ENCODE measurements around the gene POLDIP2. TPM values are rescaled to one million over a fixed set of nuclear protein-coding genes. Genes with fewer than 3 reads are reported as not detected.

Gene POLDIP2
- total RNA-seq, 2 experiments from 2014 or later = 88.8 to 89.2 TPM

DNA sequence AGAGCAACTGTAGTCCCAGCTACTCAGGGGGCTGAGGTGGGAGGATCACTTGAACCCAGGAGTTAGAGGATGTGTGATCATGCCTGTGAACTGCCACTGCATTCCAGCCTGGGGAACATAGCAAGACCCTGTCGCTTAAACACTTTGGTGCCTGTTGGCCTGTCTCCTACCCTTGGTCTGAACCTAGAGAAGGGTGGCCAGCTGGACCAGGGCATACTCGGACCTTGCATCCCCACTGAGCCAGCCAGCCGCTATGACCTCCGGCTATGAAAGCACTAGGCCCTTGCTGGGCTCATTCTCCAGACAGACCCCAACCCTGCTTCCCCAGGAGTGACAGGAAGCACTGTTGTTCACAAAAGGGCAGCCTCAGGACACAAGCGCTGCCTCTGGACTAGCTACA lies 26.7 kb downstream of the POLDIP2 start:
- ChIA-PET POLR2A (interaction anchor here (0.8 to 1.2 kb wide), 2 partner anchors 13 to 35 kb away, joined by 3 read pairs; no protein-coding TSS in a partner anchor), CTCF (ENCODE audit: unreplicated experiment) (no interaction called here)
- no peak overlapping the region for H3K4me2 ChIP-seq (ENCODE audit: low read length)
- H2AFZ ChIP-seq (ENCODE audit: low read length) = no peak overlapping the region
- H3K4me3 ChIP-seq (ENCODE audit: low read depth, low read length, poor library complexity, severe bottlenecking) = no peak overlapping the region
- no peak for DNase-seq (ENCODE audit: low spot score)
- H3K79me2 ChIP-seq (ENCODE audit: insufficient read depth, low read depth, low read length) = peaks cover 5% of the 10 kb centered on the region; the same call in 1 of the 2 replicates
- intact Hi-C loops (cut with micrococcal nuclease; ENCODE audit: unreplicated experiment) = no loop called here
- TF ChIP-seq EZH2phosphoT487 (IDR thresholded peaks at IDR 0.05; ENCODE audit: borderline replicate concordance, low read depth, low read length) = no peak
- TF ChIP-seq, protein P1, sequence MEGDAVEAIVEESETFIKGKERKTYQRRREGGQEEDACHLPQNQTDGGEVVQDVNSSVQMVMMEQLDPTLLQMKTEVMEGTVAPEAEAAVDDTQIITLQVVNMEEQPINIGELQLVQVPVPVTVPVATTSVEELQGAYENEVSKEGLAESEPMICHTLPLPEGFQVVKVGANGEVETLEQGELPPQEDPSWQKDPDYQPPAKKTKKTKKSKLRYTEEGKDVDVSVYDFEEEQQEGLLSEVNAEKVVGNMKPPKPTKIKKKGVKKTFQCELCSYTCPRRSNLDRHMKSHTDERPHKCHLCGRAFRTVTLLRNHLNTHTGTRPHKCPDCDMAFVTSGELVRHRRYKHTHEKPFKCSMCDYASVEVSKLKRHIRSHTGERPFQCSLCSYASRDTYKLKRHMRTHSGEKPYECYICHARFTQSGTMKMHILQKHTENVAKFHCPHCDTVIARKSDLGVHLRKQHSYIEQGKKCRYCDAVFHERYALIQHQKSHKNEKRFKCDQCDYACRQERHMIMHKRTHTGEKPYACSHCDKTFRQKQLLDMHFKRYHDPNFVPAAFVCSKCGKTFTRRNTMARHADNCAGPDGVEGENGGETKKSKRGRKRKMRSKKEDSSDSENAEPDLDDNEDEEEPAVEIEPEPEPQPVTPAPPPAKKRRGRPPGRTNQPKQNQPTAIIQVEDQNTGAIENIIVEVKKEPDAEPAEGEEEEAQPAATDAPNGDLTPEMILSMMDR (conservative IDR thresholded peaks at IDR 0.05; ENCODE audit: low read length) = no peak
- no peaks in the 10 kb centered on the region for H3K9me3 ChIP-seq (ENCODE audit: low read length)
- no peak overlapping the region for H3K27ac ChIP-seq (ENCODE audit: low read depth, low read length, poor library complexity, severe bottlenecking)
- H4K20me1 ChIP-seq (ENCODE audit: insufficient read depth, low read length) = no peaks in the 10 kb centered on the region
- H3K36me3 ChIP-seq (ENCODE audit: insufficient read depth, low read length) = peaks cover 39% of the 10 kb centered on the region
- H3K4me1 ChIP-seq (ENCODE audit: insufficient read depth, low read length, poor library complexity, severe bottlenecking) = peaks cover 8% of the 10 kb centered on the region
- no peaks in the 10 kb centered on the region for H3K9me2 ChIP-seq (ENCODE audit: insufficient read depth, low read length)
- BruUV-seq (replicated peaks) = no TSS peak

DNA sequence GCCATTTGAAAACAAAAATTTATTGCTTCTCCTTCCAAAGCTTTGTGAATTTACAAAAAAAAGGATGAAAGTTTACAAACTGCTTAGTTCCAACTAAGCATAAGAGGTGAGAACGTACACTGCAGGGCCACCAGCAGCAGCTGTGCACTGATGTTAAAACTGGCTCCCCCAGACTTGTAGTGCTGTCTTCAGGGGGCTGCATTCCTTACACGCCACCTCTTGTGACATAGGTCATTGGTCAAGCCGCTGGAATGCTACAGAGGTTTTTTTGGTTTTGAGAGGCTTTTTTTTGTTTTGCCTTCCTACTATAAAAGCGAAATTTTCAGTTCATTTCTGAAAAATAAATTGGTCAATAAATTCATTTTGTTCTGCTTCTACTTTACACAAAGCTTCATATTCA lies 29.0 kb downstream of the POLDIP2 start:
- intact Hi-C loops (cut with micrococcal nuclease; ENCODE audit: unreplicated experiment) = no loop called here

DNA sequence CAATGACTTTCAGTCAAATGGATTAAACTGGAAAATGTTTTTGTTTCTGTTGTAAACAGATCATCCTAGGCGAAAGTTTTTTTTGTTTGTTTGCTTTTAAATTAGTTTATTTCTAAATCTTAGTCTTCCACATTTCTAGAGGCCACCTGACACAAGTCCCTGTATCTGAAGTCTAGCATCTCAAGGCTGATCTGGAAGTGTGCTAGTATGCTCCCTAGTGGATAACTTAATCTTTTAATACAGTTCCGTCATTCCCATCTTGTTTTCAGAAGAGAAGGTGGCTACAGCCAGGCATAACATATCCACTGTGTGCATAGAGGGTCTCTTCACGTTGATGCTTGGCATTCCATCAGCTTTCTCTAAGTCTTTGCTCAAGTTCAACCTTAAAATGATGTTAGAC lies 29.6 kb downstream of the POLDIP2 start:
- peaks cover 60% of the 10 kb centered on the region for H3K36me3 ChIP-seq (ENCODE audit: insufficient read depth, low read length)
- TF ChIP-seq, protein P1 (conservative IDR thresholded peaks at IDR 0.05; ENCODE audit: low read length) = peak; percentile 26; the same call in 1 of the 2 replicates
- no peak for TF ChIP-seq EZH2phosphoT487 (IDR thresholded peaks at IDR 0.05; ENCODE audit: borderline replicate concordance, low read depth, low read length)
- ChIA-PET CTCF (ENCODE audit: unreplicated experiment) (no interaction called here), POLR2A (interaction anchor here (0.7 kb wide), 1 partner anchor 72 kb away, joined by 3 read pairs; no protein-coding TSS in a partner anchor)
- intact Hi-C loops (cut with micrococcal nuclease; ENCODE audit: unreplicated experiment) = no loop called here
- H2AFZ ChIP-seq (ENCODE audit: low read length) = no peak overlapping the region
- peaks cover 10% of the 10 kb centered on the region for H3K4me1 ChIP-seq (ENCODE audit: insufficient read depth, low read length, poor library complexity, severe bottlenecking)
- H3K27ac ChIP-seq (ENCODE audit: low read depth, low read length, poor library complexity, severe bottlenecking) = no peak overlapping the region
- DNase-seq (ENCODE audit: low spot score) = no peak
- no peak overlapping the region for H3K4me2 ChIP-seq (ENCODE audit: low read length)
- no peak overlapping the region for H3K4me3 ChIP-seq (ENCODE audit: low read depth, low read length, poor library complexity, severe bottlenecking)
- no TSS peak for BruUV-seq (replicated peaks)
- no peaks in the 10 kb centered on the region for H3K9me3 ChIP-seq (ENCODE audit: low read length)
- no peaks in the 10 kb centered on the region for H3K9me2 ChIP-seq (ENCODE audit: insufficient read depth, low read length)
- H4K20me1 ChIP-seq (ENCODE audit: insufficient read depth, low read length) = 0 out of 2 replicates have a peak, but pooled peaks cover 7% of the 10 kb centered on the region
- peaks cover 33% of the 10 kb centered on the region for H3K79me2 ChIP-seq (ENCODE audit: insufficient read depth, low read depth, low read length)

More for the DNA sequence above, 29.0 kb downstream of the POLDIP2 start:
- H3K4me2 ChIP-seq (ENCODE audit: low read length) = no peak overlapping the region
- H2AFZ ChIP-seq (ENCODE audit: low read length) = no peak overlapping the region
- TF ChIP-seq, protein P1 (conservative IDR thresholded peaks at IDR 0.05; ENCODE audit: low read length) = no peak
- TF ChIP-seq EZH2phosphoT487 (IDR thresholded peaks at IDR 0.05; ENCODE audit: borderline replicate concordance, low read depth, low read length) = no peak
- no peaks in the 10 kb centered on the region for H3K9me2 ChIP-seq (ENCODE audit: insufficient read depth, low read length)
- DNase-seq (ENCODE audit: low spot score) = no peak
- H3K9me3 ChIP-seq (ENCODE audit: low read length) = no peaks in the 10 kb centered on the region
- 0 out of 2 replicates have a peak, but pooled peaks cover 7% of the 10 kb centered on the region for H4K20me1 ChIP-seq (ENCODE audit: insufficient read depth, low read length)
- H3K36me3 ChIP-seq (ENCODE audit: insufficient read depth, low read length) = peaks cover 57% of the 10 kb centered on the region
- no peak overlapping the region for H3K27ac ChIP-seq (ENCODE audit: low read depth, low read length, poor library complexity, severe bottlenecking)
- ChIA-PET CTCF (ENCODE audit: unreplicated experiment) (no interaction called here), POLR2A (no interaction called here)
- no TSS peak for BruUV-seq (replicated peaks)
- H3K4me3 ChIP-seq (ENCODE audit: low read depth, low read length, poor library complexity, severe bottlenecking) = no peak overlapping the region
- H3K4me1 ChIP-seq (ENCODE audit: insufficient read depth, low read length, poor library complexity, severe bottlenecking) = peaks cover 10% of the 10 kb centered on the region
- peaks cover 26% of the 10 kb centered on the region for H3K79me2 ChIP-seq (ENCODE audit: insufficient read depth, low read depth, low read length)

Measured in OCI-LY7 (cell line).